Endothelial cell of hepatic sinusoid (primary cell): ENCODE data around the gene PRR20G.

ENCODE experiments used
- in situ Hi-C: cut with HindIII; loops from 2 replicates; pipeline ENCODE4 v1.10.0; 2017; ENCODE audit warnings: low sequenced_read_pairs

Gene PRR20G

DNA sequence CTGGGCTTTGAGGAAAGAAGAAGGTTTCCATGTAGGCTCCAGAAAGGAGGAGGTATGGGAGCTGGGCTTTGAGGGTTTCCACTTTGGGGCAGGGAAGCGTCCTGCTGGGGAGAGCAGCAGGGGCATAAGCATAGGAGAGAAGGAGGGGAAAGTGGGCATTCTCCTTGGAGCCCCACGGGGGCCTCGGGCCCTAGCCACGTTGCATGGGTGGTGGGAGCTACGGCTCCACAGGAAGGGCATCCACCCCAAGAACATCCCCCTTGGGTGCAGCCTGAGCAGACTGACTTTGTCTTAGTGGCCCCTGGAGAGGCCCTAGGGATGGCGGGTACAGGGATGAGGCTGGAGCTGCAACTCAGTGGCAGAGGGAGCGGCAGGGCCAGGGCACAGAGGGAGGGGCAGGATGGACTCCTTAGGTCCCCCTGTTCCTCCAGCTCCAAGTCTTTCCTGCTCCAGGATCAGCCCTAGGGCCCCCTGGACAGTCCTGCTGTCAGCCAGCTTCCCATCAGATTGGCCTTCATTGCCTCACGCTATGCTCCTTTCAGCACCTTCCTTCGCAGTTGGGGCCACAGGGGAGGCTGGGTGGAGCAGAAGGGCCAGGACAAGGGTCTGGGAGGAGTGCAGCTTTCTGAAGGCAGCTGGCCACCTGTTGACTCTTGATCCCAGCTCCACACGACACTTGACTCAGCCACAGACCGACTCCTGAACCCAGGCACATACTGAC, 22.9 kb downstream of the PRR20G start:
- in situ Hi-C loops, result no loop called here

GRCh38 chr3:127264292-127264691, 23.6 kb downstream of the PRR20G start:
- in situ Hi-C loops, result no loop called here

GRCh38 chr3:127263586-127264231, 24.1 kb downstream of the PRR20G start:
- in situ Hi-C loops, result no loop called here

DNA sequence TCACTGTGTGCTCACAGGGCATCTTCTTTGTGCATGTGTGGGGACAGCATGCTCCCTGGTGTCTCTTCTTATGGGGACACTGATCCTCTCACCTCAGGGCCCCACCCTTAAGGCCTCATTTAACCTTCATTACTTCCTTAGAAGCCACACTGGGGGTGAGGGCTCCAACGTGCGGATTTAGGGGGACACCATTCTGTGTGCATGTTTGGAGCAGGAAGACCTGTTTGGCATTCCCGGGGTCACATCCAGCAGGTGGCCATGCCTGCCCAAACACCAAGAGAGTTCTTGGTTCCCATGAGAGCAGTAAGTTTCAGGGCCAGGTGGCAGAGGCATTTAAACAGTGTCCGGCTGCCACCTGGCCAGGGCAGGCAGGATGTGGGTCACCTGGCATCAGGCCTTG, 24.8 kb downstream of the PRR20G start:
- in situ Hi-C loops, result no loop called here

- in situ Hi-C loops, result no loop called here
Observed at GRCh38 chr3:127262533-127262932, 25.3 kb downstream of the PRR20G start.

DNA sequence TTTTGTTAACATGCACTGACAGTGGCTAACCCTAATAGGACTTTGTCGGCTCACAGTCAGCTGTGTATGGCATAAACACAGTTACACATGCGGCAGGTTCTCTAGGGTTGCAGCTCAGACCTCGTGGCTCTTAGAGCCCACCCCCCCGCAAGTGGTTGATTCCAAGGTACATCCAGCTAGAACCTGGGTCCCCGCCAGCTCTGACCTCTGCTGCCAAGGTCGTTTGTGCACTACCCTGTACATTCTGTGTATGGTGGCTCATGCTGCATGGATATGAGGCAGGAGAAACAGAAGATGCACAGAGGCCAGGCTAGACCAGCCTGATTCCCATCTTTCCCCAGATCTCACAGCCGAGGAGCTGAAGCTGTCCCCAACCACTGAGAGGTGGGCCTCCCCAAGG, 25.9 kb downstream of the PRR20G start:
- in situ Hi-C loops, result no loop called here

DNA sequence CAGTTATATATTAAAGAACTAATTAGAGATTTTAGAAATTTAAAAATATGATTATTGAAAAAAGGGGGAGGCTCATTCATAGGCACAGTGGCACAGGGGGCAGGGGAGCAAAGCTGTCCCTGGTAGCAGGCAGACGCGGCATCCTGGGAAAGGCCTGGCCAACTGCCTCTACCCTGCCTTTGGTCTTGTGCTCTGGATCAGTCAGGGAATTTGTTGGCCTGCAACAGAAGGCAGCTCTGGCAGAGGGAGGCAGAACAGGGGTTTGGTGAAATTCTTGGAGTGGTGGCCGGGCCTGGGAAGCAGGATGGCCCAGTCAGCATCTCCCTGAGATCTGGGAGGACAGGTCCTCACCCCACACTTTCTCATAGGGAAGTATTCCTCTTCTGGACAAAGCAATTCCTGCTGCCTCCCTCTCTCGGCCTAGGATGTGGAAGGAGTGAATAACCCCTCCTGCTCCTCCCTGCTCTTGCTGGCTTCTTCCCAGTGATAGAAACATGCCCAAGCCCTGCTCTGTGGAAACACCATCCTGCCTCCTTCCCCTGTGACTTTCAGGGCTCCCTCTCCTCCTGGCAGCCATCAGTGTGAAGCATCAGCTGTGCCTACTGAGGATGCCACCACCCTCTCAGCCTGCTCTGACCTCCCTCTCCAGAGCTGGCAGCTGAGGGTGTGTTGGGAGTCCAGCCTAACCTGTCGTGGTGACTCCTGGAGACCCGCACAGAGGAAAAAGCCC, 26.9 kb downstream of the PRR20G start:
- in situ Hi-C loops, result no loop called here

DNA sequence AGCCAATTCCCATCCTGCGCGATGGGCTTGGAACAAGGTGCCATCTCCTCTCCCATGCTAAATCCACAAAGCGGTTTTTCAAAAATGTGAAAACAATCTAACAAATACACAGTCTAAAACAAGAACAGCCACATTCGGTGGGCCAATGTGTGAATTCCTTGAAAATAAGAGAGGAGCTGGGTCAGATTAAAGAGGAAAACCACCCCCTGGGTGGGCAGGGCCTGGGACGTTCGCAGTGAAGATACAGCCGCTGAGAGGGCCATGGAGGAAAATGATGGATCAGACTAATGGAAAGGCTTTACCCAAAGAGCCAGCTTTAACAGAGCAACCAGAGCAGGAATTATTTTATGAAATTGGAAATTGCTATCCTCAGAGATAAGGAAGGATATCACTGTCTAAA, 27.4 kb downstream of the PRR20G start:
- in situ Hi-C loops, result no loop called here

DNA sequence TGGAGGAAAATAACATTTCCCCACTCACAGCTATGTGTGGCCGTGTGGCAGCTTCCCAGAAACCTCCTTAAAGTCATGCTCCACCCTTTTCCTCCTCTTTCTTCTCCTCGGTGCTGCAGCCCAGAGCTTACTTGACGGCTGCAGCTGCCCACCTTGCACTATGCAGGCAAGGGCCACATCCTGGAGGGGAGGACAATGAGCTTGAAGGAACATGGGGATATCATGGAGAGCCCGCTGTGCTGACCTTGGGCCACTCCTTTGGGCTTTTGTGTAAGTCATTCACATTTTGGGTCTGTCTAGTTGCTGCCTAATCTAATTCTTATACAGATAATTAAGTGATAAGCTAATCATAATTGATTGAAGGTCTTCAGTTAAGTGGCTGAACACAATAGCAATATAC, 28.0 kb downstream of the PRR20G start:
- in situ Hi-C loops, result no loop called here

GRCh38 chr3:127258733-127259132, 29.1 kb downstream of the PRR20G start:
- in situ Hi-C loops, result no loop called here

DNA sequence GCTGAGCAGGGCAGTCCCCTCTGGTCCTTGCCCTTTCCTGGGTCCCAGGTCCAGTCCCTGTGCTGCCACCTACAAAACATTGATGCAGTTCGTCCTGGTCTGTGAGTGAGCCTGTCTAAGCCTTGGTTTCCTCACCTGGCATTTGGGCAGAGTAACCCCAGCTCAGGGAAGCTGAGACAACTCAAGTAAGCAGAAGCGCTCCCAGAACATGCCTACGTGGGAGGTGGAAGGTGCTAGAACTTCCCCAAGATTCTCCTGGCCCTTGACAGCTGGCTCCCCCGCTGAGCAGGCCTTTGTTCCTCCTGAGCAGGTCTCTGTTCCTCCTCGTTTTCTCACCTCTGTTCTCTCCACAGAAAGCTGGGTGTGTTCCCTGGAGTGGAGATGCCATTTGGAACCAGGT, 30.5 kb downstream of the PRR20G start:
- in situ Hi-C loops, result no loop called here

DNA sequence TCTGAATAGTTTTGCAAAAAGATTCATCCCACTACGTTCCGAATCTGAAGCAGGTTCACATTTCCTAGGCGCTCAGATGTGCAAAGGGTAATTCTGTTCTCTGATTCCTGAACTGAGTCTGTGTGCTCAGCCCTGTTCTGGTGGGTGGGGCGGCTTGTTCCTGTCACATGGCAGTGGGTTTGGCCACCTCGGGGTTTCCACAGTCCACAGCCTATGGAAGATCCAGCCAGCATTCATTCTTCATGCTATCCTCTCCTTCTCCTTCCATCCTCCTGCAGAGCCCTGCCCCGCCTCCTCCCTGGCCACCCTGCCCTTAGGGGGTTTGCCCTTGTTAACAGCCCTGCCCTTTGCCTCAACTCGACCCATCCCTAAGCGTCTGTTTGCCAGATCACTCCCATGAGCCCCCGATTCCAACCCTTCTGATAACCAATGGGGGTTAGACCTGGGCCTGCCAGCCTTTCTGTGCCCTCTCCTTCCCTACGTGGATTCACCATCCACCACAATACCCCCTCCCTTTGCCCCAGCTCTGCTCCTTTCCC, 31.0 kb downstream of the PRR20G start:
- in situ Hi-C loops, result no loop called here

GRCh38 chr3:127256138-127256537, 31.7 kb downstream of the PRR20G start:
- in situ Hi-C loops, result no loop called here

DNA sequence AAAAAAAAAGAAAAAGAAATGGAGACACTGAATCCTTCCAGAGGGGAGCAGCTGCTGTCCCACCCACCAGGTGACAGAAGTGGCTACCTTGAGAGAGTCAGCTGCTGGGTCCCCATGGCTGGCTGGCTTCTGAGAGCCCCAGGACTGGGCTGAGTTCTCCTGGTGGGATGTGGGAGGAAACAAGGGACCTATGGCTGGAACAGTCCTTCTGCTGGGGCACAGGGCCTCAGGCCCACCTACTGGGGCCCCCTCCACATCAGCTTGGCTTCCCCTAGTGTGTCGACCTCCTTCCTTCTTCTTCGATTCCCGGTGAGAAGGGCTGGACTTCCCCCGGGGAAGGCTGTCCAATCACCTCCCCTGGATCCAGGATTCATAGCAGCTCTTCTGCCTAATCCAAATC, 32.3 kb downstream of the PRR20G start:
- in situ Hi-C loops, result no loop called here

- in situ Hi-C loops, result no loop called here
Observed at GRCh38 chr3:127254730-127255129, 33.1 kb downstream of the PRR20G start.

- in situ Hi-C loops, result no loop called here
Observed at GRCh38 chr3:127254033-127254644, 33.7 kb downstream of the PRR20G start.

GRCh38 chr3:127253491-127253890, 34.4 kb downstream of the PRR20G start:
- in situ Hi-C loops, result no loop called here

GRCh38 chr3:127252446-127252845, 35.4 kb downstream of the PRR20G start:
- in situ Hi-C loops, result no loop called here

GRCh38 chr3:127250032-127250431, 37.8 kb downstream of the PRR20G start:
- in situ Hi-C loops, result no loop called here

DNA sequence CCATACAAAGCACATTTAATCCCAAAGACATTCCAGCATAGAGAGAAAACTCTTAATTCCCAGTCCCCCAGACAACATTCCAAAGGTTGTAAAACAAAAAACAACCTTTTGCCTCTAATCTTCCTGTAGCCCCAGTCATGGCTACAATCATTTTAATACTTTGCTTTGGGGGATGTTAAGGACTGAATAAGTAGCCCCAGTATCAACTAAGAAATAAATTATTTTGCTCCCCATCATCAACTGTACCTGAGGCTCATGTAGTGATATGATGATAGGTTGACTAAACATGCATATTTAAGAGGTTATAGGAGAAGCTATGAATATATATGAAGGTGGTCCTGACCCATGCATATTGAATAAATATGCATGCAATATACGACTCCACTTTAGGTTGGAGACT, 40.6 kb downstream of the PRR20G start:
- in situ Hi-C loops, result no loop called here

- in situ Hi-C loops, result no loop called here
Observed at GRCh38 chr3:127238602-127239001, 49.2 kb downstream of the PRR20G start.
